ENCODE results near the gene DOCK2. TPM values are rescaled to one million over a fixed set of nuclear protein-coding genes. Genes with fewer than 3 reads are reported as not detected.

The DOCK2 gene
- total RNA-seq, 1 experiment from 2014 or later, result 1.4 TPM

DNA sequence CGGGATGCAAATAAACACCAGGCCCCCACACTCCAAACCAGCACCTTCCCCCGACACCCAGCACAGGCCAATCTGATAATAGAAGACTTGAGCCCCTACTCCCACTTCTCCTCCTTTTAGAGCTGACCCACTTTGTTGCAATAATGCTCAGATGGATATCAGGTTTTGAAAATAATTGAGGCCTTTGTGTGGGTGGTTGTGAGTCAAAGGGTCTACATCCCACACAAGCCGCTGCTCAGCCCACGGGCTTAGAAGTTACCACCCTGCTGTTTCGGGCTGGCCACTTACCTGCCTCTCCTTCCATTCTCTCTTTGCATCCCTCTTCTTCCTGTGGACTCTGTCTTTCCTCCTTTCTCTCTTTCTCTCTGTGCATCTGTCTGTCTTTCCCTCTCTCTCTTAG, 432.4 kb downstream of the DOCK2 start:
- CTCF ChIA-PET, result no interaction called here
- ATAC-seq, result no peak
- Histone ChIP-seq H3K9me3 (ENCODE audit: control insufficient read depth, insufficient read depth, low read depth, low read length) (no peaks in the 10 kb centered on the region), H3K27me3 (ENCODE audit: control insufficient read depth, insufficient read depth, low read length) (no peaks in the 10 kb centered on the region; the same call in 1 of the 2 replicates), H3K36me3 (ENCODE audit: control insufficient read depth, insufficient read depth, low read length) (no peaks in the 10 kb centered on the region), H3K4me3 (ENCODE audit: low read depth in 2 of 2, low read length in 2 of 2) (no peak overlapping the region), H3K27ac (ENCODE audit: low read length) (no peak overlapping the region), H3K4me1 (ENCODE audit: control insufficient read depth, insufficient read depth, low read length) (no peaks in the 10 kb centered on the region)
- in situ Hi-C loops (cut with HindIII; ENCODE audit: low pct_unique_long_range_greater_than_20kb, low sequenced_read_pairs), result no loop called here
- TF ChIP-seq, protein P1, sequence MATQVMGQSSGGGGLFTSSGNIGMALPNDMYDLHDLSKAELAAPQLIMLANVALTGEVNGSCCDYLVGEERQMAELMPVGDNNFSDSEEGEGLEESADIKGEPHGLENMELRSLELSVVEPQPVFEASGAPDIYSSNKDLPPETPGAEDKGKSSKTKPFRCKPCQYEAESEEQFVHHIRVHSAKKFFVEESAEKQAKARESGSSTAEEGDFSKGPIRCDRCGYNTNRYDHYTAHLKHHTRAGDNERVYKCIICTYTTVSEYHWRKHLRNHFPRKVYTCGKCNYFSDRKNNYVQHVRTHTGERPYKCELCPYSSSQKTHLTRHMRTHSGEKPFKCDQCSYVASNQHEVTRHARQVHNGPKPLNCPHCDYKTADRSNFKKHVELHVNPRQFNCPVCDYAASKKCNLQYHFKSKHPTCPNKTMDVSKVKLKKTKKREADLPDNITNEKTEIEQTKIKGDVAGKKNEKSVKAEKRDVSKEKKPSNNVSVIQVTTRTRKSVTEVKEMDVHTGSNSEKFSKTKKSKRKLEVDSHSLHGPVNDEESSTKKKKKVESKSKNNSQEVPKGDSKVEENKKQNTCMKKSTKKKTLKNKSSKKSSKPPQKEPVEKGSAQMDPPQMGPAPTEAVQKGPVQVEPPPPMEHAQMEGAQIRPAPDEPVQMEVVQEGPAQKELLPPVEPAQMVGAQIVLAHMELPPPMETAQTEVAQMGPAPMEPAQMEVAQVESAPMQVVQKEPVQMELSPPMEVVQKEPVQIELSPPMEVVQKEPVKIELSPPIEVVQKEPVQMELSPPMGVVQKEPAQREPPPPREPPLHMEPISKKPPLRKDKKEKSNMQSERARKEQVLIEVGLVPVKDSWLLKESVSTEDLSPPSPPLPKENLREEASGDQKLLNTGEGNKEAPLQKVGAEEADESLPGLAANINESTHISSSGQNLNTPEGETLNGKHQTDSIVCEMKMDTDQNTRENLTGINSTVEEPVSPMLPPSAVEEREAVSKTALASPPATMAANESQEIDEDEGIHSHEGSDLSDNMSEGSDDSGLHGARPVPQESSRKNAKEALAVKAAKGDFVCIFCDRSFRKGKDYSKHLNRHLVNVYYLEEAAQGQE (IDR thresholded peaks at IDR 0.05; ENCODE audit: insufficient read depth in 1 of 2, low read depth in 2 of 2, low read length in 1 of 2), result no peak
- TF ChIP-seq POLR2AphosphoS5 (IDR thresholded peaks at IDR 0.05; ENCODE audit: low read depth, low read length) (no peak), TCF7L2 (IDR thresholded peaks at IDR 0.05; ENCODE audit: low read depth, low read length) (no peak), SIN3A (IDR thresholded peaks at IDR 0.05; ENCODE audit: borderline replicate concordance, insufficient read depth, low read depth, low read length) (no peak)
- TF ChIP-seq, protein P2, sequence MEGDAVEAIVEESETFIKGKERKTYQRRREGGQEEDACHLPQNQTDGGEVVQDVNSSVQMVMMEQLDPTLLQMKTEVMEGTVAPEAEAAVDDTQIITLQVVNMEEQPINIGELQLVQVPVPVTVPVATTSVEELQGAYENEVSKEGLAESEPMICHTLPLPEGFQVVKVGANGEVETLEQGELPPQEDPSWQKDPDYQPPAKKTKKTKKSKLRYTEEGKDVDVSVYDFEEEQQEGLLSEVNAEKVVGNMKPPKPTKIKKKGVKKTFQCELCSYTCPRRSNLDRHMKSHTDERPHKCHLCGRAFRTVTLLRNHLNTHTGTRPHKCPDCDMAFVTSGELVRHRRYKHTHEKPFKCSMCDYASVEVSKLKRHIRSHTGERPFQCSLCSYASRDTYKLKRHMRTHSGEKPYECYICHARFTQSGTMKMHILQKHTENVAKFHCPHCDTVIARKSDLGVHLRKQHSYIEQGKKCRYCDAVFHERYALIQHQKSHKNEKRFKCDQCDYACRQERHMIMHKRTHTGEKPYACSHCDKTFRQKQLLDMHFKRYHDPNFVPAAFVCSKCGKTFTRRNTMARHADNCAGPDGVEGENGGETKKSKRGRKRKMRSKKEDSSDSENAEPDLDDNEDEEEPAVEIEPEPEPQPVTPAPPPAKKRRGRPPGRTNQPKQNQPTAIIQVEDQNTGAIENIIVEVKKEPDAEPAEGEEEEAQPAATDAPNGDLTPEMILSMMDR (IDR thresholded peaks at IDR 0.05), result no peak
- no peak for DNase-seq (ENCODE audit: low read depth, low spot score)
- BruUV-seq (replicated peaks), result no TSS peak
- POLR2A ChIA-PET, result no interaction called here
- intact Hi-C loops (cut with micrococcal nuclease; ENCODE audit: unreplicated experiment), result no loop called here

DNA sequence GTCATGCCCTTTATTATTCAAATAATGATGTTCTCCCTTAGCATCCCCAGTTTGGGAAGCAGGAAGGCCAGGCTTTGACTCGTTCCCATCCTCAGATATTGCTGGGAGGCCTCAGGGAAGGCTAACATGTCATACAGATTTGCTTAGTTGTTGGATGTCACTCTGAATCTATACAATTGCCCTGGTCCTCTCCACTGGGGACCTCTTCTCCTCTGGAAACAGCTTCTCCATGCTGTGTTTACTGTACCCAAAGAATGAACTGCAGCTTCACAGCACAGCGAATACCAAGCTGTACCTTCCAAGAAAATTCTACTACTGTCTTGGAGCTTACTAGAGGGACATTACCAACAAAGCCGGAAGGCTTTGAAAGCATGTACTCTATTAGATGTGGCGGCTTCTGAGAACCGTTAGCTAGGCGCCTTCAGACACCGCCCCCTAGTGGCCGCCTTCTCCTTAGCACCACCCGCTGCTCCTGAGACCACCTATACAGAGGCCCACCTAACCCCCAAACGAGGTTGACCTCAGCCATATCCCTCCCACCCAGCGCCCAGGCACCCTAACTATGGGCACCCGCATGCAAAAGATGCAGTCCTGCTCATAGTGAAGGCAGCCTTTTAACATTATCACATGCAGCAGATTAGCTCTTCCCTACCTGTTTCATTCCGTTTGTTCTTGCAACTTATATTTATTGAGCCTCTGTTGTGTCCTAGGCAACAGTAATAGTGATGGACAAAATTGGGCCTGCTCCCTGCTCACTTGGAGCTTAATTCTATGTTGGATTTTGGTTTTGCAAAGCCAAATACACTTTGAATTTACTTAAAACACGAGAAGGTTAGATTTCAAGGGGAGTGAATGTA, 433.7 kb downstream of the DOCK2 start:
- POLR2A ChIA-PET, result no interaction called here
- in situ Hi-C loops (cut with HindIII; ENCODE audit: low pct_unique_long_range_greater_than_20kb, low sequenced_read_pairs) (no loop called here), intact Hi-C loops (cut with micrococcal nuclease; ENCODE audit: unreplicated experiment) (loop anchor here (5.0 kb wide), 1 partner anchor 368 kb away; no protein-coding TSS in a partner anchor)
- DNase-seq (ENCODE audit: low read depth, low spot score) (no peak), ATAC-seq (peak; percentile 93)
- CTCF ChIA-PET, result interaction anchor here (0.5 to 1.5 kb wide), 10 partner anchors 81 to 1240 kb away, joined by 3 to 6 read pairs (median 3); no protein-coding TSS in a partner anchor
- H3K4me1 ChIP-seq (ENCODE audit: control insufficient read depth, insufficient read depth, low read length), result no peaks in the 10 kb centered on the region
- H3K4me3 ChIP-seq (ENCODE audit: low read depth in 2 of 2, low read length in 2 of 2), result no peak overlapping the region
- H3K27ac ChIP-seq (ENCODE audit: low read length), result no peak overlapping the region
- no TSS peak for BruUV-seq (replicated peaks)
- H3K27me3 ChIP-seq (ENCODE audit: control insufficient read depth, insufficient read depth, low read length), result no peaks in the 10 kb centered on the region; the same call in 1 of the 2 replicates
- no peaks in the 10 kb centered on the region for H3K36me3 ChIP-seq (ENCODE audit: control insufficient read depth, insufficient read depth, low read length)
- TF ChIP-seq, protein P1 (IDR thresholded peaks at IDR 0.05; ENCODE audit: insufficient read depth in 1 of 2, low read depth in 2 of 2, low read length in 1 of 2), result no peak
- TF ChIP-seq TCF7L2 (IDR thresholded peaks at IDR 0.05; ENCODE audit: low read depth, low read length) (no peak), SIN3A (IDR thresholded peaks at IDR 0.05; ENCODE audit: borderline replicate concordance, insufficient read depth, low read depth, low read length) (no peak)
- TF ChIP-seq, protein P2 (IDR thresholded peaks at IDR 0.05), result peak; percentile 95
- H3K9me3 ChIP-seq (ENCODE audit: control insufficient read depth, insufficient read depth, low read depth, low read length), result no peaks in the 10 kb centered on the region
